GM23248 (cell line): ENCODE data around the gene C5orf15. TPM values are rescaled to one million over a fixed set of nuclear protein-coding genes. Genes with fewer than 3 reads are reported as not detected.
A peak's percentile ranks its signal among the peaks of the same experiment; 100 is the strongest.

ENCODE experiments used
- DNase-seq: peaks from one replicate; pipeline ENCODE4 v3.0.0-alpha.2; 2015
- H2AFZ ChIP-seq: fragments of 200-600 bp; sonication (generic); 2 replicates; pipeline ENCODE4 v1.6.1; 2016; ENCODE audit warnings: antibody characterized with exemption
- H3F3A ChIP-seq: fragments of 200-600 bp; sonication (generic); 2 replicates; pipeline ENCODE4 v1.6.1; 2016; ENCODE audit warnings: mild to moderate bottlenecking, antibody characterized with exemption, mixed run types; ENCODE audit not compliant: insufficient read depth
- H3K27ac ChIP-seq: fragments of 200-600 bp; sonication (generic); 2 replicates; pipeline ENCODE4 v1.5.1; 2016; ENCODE audit warnings: mild to moderate bottlenecking
- H3K27me3 ChIP-seq: fragments of 200-600 bp; sonication (generic); replicated peaks from 2 replicates; pipeline ENCODE4 v1.6.1; 2016; ENCODE audit warnings: mild to moderate bottlenecking; ENCODE audit not compliant: insufficient read depth
- H3K36me3 ChIP-seq: fragments of 200-600 bp; sonication (generic); 2 replicates; pipeline ENCODE4 v1.6.1; 2016; ENCODE audit warnings: low read depth, mild to moderate bottlenecking
- H3K4me1 ChIP-seq: fragments of 200-600 bp; sonication (generic); 2 replicates; pipeline ENCODE4 v1.6.1; 2016; ENCODE audit warnings: mild to moderate bottlenecking; ENCODE audit not compliant: insufficient read depth
- H3K4me2 ChIP-seq: fragments of 200-600 bp; sonication (generic); one replicate; pipeline ENCODE4 v1.6.1; 2016; ENCODE audit warnings: mild to moderate bottlenecking; ENCODE audit not compliant: unreplicated experiment
- H3K4me3 ChIP-seq: fragments of 200-600 bp; sonication (generic); 2 replicates; pipeline ENCODE4 v1.5.1; 2016; ENCODE audit warnings: mild to moderate bottlenecking
- H3K79me2 ChIP-seq: fragments of 200-600 bp; sonication (generic); 2 replicates; pipeline ENCODE4 v1.6.1; 2016; ENCODE audit warnings: mild to moderate bottlenecking; ENCODE audit not compliant: insufficient read depth
- H3K9ac ChIP-seq: fragments of 200-600 bp; sonication (generic); 2 replicates; pipeline ENCODE4 v1.6.1; 2016; ENCODE audit warnings: mild to moderate bottlenecking
- H3K9me2 ChIP-seq: fragments of 200-600 bp; sonication (generic); 2 replicates; pipeline ENCODE4 v1.6.1; 2016; ENCODE audit warnings: mixed run types, mild to moderate bottlenecking, moderate library complexity; ENCODE audit not compliant: insufficient read depth
- H3K9me3 ChIP-seq: fragments of 200-600 bp; sonication (generic); one replicate; pipeline ENCODE4 v1.6.1; 2017; ENCODE audit warnings: low read depth
- H4K20me1 ChIP-seq: fragments of 200-600 bp; sonication (generic); 2 replicates; pipeline ENCODE4 v1.6.0; 2016; ENCODE audit not compliant: insufficient read depth
- EZH2 ChIP-seq: fragments of 200-600 bp; sonication (generic); IDR thresholded peaks from 2 replicates; pipeline ENCODE4 v1.6.1; 2018; ENCODE audit warnings: antibody characterized with exemption, mild to moderate bottlenecking; ENCODE audit not compliant: insufficient read depth, poor library complexity, severe bottlenecking
- EZH2phosphoT487 ChIP-seq: fragments of 200-600 bp; sonication (generic); IDR thresholded peaks from 2 replicates; pipeline ENCODE4 v1.6.1; 2018; ENCODE audit warnings: antibody characterized with exemption, moderate library complexity, mild to moderate bottlenecking, low read depth; ENCODE audit not compliant: insufficient read depth
- WGBS, 2 experiments: methylation state at CpG; one replicate each; pipeline ENCODE4 v1.1.6; 2015 to 2017; ENCODE audit warnings: low lambda C conversion rate in 2 of 2, low coverage in 1 of 2; ENCODE audit errors: missing lambda C conversion rate in 2 of 2; 5-methylcytosine and 5-hydroxymethylcytosine counted together
- in situ Hi-C: fragments of 300-500 bp; cut with MboI; formaldehyde crosslinking; loops from 2 replicates; pipeline ENCODE4 v1.15.0; 2020
- polyA plus RNA-seq: library from polyadenylated mRNA; unstranded; fragments of >200 nt; fragmentation: Nextera tagmentation; extraction: Ambion mirVana; gene quantifications from 2 replicates; pipeline ENCODE4 v1.2.1, GENCODE V29; 2016
- total RNA-seq: library from RNA; depleted of rRNA; stranded (reverse); fragments of >200 nt; shearing (Covaris generic); gene quantifications from 2 replicates; pipeline ENCODE4 v1.2.3, GENCODE V29; 2014

The C5orf15 gene
- total and polyA plus RNA-seq, 2 experiments from 2014 or later, result 122 to 128 TPM

GRCh38 chr5:133966090-133966489 is 2.3 kb downstream of the C5orf15 start:
- no peak for TF ChIP-seq EZH2
- TF ChIP-seq EZH2phosphoT487, result no peak
- H4K20me1 ChIP-seq, result 0 out of 2 replicates have a peak, but pooled peaks cover 3% of the 10 kb centered on the region
- no peak overlapping the region for H3K4me3 ChIP-seq
- no peak for DNase-seq
- H3K9ac ChIP-seq, result peak overlapping the region; percentile 94
- no peaks in the 10 kb centered on the region for H3K9me2 ChIP-seq
- peaks cover 77% of the 10 kb centered on the region for H3K79me2 ChIP-seq
- peaks cover 36% of the 10 kb centered on the region for H3F3A ChIP-seq
- in situ Hi-C loops, result no loop called here
- H3K4me2 ChIP-seq, result peak overlapping the region; percentile 92
- H3K27me3 ChIP-seq, result no peaks in the 10 kb centered on the region
- no peak overlapping the region for H3K27ac ChIP-seq
- no peak overlapping the region for H2AFZ ChIP-seq
- no peaks in the 10 kb centered on the region for H3K9me3 ChIP-seq
- 96 to 98% methylated on average over 10 of the region's 10 CpGs for WGBS, 2 experiments
- H3K4me1 ChIP-seq, result peaks cover 40% of the 10 kb centered on the region
- H3K36me3 ChIP-seq, result peaks cover 2% of the 10 kb centered on the region; the same call in 1 of the 2 replicates

- no peaks in the 10 kb centered on the region for H3K27me3 ChIP-seq
- TF ChIP-seq EZH2, result no peak
- TF ChIP-seq EZH2phosphoT487, result no peak
- peak overlapping the region; percentile 41 for H3K4me2 ChIP-seq
- H2AFZ ChIP-seq, result no peak overlapping the region
- H3F3A ChIP-seq, result peaks cover 18% of the 10 kb centered on the region; the same call in 1 of the 2 replicates
- peaks cover 33% of the 10 kb centered on the region for H3K4me1 ChIP-seq
- no peak overlapping the region for H3K9ac ChIP-seq
- no peaks in the 10 kb centered on the region for H3K9me2 ChIP-seq
- peaks cover 2% of the 10 kb centered on the region; the same call in 1 of the 2 replicates for H3K36me3 ChIP-seq
- H4K20me1 ChIP-seq, result 0 out of 2 replicates have a peak, but pooled peaks cover 3% of the 10 kb centered on the region
- H3K9me3 ChIP-seq, result no peaks in the 10 kb centered on the region
- H3K27ac ChIP-seq, result peak overlapping the region; percentile 36; the same call in 1 of the 2 replicates
- in situ Hi-C loops, result no loop called here
- DNase-seq, result no peak
- 93% methylated on average over 2 of the region's 2 CpGs for WGBS, 2 experiments
- peaks cover 98% of the 10 kb centered on the region for H3K79me2 ChIP-seq
- H3K4me3 ChIP-seq, result no peak overlapping the region
Observed at GRCh38 chr5:133963493-133964128, 4.8 kb downstream of the C5orf15 start.

GRCh38 chr5:133962801-133963476 is 5.5 kb downstream of the C5orf15 start:
- no peaks in the 10 kb centered on the region for H3K9me3 ChIP-seq
- TF ChIP-seq EZH2phosphoT487 (no peak), EZH2 (no peak)
- peaks cover 100% of the 10 kb centered on the region for H3K79me2 ChIP-seq
- H3K4me3 ChIP-seq, result no peak overlapping the region
- no peaks in the 10 kb centered on the region for H3K9me2 ChIP-seq
- H3F3A ChIP-seq, result peaks cover 18% of the 10 kb centered on the region; the same call in 1 of the 2 replicates
- H3K27me3 ChIP-seq, result no peaks in the 10 kb centered on the region
- peak overlapping the region; percentile 41 for H3K4me2 ChIP-seq
- peak; percentile 65 for DNase-seq
- H3K9ac ChIP-seq, result no peak overlapping the region
- peaks cover 33% of the 10 kb centered on the region for H3K4me1 ChIP-seq
- H3K27ac ChIP-seq, result peak overlapping the region; percentile 36; the same call in 1 of the 2 replicates
- in situ Hi-C loops, result no loop called here
- 48 to 51% methylated on average over 2 of the region's 2 CpGs for WGBS, 2 experiments
- H2AFZ ChIP-seq, result no peak overlapping the region
- peaks cover 8% of the 10 kb centered on the region; the same call in 1 of the 2 replicates for H3K36me3 ChIP-seq
- 0 out of 2 replicates have a peak, but pooled peaks cover 3% of the 10 kb centered on the region for H4K20me1 ChIP-seq

GRCh38 chr5:133962131-133962530 is 6.3 kb downstream of the C5orf15 start:
- in situ Hi-C loops, result no loop called here
- Histone ChIP-seq H4K20me1 (0 out of 2 replicates have a peak, but pooled peaks cover 3% of the 10 kb centered on the region), H3K4me1 (peaks cover 29% of the 10 kb centered on the region), H3K27me3 (no peaks in the 10 kb centered on the region), H3K79me2 (peaks cover 99% of the 10 kb centered on the region), H3K36me3 (peaks cover 15% of the 10 kb centered on the region; the same call in 1 of the 2 replicates), H2AFZ (no peak overlapping the region), H3K9me2 (no peaks in the 10 kb centered on the region), H3F3A (peaks cover 18% of the 10 kb centered on the region; the same call in 1 of the 2 replicates), H3K27ac (no peak overlapping the region), H3K4me2 (no peak overlapping the region), H3K9ac (no peak overlapping the region), H3K4me3 (no peak overlapping the region), H3K9me3 (no peaks in the 10 kb centered on the region)
- WGBS, 2 experiments, result 79 to 82% methylated on average over 2 of the region's 2 CpGs
- no peak for DNase-seq
- TF ChIP-seq EZH2phosphoT487, result no peak
- no peak for TF ChIP-seq EZH2
